Fibroblast of villous mesenchyme (primary cell): ENCODE measurements around the gene FAM120AOS. TPM values are rescaled to one million over a fixed set of nuclear protein-coding genes. Genes with fewer than 3 reads are reported as not detected.

Experiments used
- DNase-seq: peaks from one replicate; pipeline ENCODE4 v3.0.0-alpha.2; 2010; ENCODE audit warnings: low read depth
- H3K4me3 ChIP-seq: 2 replicates; pipeline ENCODE4 v1.5.1; 2011; ENCODE audit warnings: low read depth, mild to moderate bottlenecking, low read length
- total RNA-seq: library from RNA; depleted of rRNA; stranded (reverse); fragments of >200 nt; gene quantifications from 2 replicates; pipeline ENCODE4 v1.2.3, GENCODE V29; 2012
- TF ChIP-seq, protein P1 (sequence below): IDR thresholded peaks from 2 replicates; pipeline ENCODE4 v1.5.1; 2012; ENCODE audit warnings: low read depth, mild to moderate bottlenecking, low read length; ENCODE audit not compliant: insufficient read depth

Gene FAM120AOS
- total RNA-seq, 1 donor = 43.6 TPM

DNA sequence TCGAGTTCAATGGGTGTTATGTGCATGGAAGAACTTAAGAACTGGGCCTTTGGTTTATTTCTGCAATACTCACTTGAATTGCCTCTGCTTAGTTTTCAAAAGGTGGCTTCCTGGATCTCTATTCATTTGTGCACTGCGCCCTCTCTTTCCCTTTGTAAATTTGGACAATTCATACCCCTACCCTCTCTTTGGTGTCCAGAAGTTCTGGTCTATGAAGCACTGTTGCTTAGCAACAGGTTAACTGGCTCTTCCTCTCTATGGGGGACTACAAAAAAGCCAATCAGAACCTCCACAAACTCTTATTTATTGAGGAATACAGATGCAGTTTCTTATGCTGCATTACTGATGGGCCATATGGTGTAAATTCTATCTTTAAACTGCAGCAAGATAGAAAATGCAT lies 15.4 kb downstream of the FAM120AOS start:
- DNase-seq = no peak
- no peak overlapping the region for H3K4me3 ChIP-seq
- TF ChIP-seq, protein P1, sequence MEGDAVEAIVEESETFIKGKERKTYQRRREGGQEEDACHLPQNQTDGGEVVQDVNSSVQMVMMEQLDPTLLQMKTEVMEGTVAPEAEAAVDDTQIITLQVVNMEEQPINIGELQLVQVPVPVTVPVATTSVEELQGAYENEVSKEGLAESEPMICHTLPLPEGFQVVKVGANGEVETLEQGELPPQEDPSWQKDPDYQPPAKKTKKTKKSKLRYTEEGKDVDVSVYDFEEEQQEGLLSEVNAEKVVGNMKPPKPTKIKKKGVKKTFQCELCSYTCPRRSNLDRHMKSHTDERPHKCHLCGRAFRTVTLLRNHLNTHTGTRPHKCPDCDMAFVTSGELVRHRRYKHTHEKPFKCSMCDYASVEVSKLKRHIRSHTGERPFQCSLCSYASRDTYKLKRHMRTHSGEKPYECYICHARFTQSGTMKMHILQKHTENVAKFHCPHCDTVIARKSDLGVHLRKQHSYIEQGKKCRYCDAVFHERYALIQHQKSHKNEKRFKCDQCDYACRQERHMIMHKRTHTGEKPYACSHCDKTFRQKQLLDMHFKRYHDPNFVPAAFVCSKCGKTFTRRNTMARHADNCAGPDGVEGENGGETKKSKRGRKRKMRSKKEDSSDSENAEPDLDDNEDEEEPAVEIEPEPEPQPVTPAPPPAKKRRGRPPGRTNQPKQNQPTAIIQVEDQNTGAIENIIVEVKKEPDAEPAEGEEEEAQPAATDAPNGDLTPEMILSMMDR = no peak

DNA sequence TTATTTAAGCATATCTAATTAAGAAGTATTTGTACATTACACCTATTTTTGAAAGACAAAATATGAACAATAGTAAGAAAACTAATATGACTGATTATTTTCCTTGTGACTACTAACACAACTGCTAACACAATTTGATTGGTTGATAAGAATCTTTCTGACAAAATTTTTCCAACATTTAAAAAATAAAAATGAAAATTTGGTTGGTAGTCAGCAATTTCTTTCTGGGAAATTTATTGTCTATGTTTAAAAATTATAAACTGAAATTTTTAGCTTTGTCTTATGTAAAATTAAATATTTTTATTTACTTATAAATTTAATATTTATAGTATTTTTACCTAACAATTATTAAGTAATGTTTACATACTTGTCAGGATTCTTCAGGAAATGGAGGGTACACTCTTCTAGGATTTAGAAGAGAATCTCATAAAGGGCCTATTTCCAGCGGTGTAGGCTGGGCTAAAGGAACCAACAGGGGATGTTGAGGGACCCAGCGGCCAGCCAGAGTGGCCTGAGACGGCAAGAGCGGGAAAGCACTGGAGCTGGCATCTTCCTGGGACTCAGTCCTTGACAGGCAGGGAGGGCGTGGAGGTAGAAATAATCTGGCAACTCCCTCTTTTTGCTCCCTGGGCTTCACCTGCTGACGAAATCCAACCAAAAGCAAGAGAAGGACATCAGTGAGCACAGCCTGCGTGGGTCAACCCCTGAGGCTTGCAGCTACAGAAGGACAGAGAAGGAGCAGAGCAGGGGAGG lies 16.6 kb downstream of the FAM120AOS start:
- DNase-seq = no peak
- TF ChIP-seq, protein P1 = no peak
- no peak overlapping the region for H3K4me3 ChIP-seq

DNA sequence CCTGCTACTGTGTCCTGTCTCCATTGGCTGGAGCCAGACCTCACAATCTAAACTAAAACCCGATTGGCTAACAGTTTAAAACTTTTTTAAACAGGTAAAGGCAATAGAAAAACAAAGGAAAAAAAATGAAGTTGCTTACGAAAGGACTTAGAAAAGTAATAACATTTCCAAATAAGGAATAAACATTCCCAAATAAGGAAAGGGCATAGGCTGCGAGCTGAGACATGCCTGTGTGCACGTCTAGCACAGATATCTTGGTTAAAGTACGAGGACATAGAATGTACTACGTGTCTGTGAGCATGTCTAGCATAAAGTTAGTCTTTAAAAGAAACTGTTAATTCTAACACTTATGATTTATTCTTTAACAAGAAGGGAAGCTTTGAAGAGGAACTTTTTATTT lies 17.2 kb downstream of the FAM120AOS start:
- DNase-seq = no peak
- TF ChIP-seq, protein P1 = no peak
- no peak overlapping the region for H3K4me3 ChIP-seq

DNA sequence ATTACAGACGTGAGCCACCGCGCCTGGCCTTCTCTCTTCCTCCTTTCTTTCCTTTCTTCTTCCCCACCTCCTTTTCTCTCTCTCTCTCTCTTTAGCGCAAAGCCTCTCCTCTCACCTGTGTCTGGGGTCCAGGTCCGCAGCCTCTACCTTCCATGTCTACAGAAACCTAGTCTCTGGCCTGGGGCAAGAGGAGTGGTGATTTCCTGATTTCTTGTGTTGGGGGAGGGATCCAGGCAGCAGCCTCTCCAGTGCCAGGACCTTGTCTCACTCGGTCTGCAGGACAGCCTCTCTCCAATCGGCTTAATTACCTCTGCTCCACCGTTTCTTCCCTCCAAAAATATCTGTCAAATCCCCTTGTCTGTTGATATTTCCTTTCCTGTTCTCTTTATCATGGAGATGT lies 18.0 kb downstream of the FAM120AOS start:
- H3K4me3 ChIP-seq = no peak overlapping the region
- DNase-seq = no peak
- TF ChIP-seq, protein P1 = no peak

DNA sequence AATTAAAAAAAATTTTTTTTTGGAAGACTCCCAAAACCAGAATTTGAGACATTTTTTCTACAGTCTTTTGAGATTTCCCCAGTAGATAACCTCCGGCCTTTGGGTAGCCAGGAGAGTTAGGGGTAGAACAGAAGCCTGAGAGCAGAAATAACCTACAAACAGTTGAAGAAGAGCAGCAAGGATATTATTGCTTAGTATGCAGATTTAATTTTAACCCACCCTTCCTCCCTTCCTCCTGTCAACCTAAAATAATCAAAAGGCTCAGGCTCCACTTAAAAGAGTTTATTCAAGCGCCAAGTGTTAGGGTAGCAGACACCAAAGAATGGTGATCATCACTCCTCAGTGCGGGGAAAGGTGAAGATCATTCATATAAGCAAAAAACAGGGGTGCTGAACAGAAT lies 19.3 kb downstream of the FAM120AOS start:
- no peak overlapping the region for H3K4me3 ChIP-seq
- no peak for DNase-seq
- TF ChIP-seq, protein P1 = no peak

DNA sequence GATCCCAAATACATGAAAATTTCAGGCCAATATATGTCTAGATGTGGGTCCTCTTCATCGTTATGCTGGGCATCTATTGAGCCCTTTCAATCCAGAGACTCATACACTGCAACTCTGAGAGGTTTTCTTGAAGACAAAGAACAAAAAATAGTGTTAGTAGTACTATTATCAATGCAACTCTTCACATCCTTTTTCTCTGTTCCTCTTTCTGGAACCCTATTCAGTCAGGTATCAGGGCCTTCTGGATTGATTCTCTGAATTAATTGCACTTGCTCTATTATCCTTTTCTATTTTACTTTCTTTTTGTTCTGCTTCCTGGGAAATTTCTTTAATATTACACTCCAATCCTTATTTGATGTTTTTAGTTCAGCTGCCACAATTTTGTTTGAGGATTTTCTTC lies 20.4 kb downstream of the FAM120AOS start:
- no peak for DNase-seq
- TF ChIP-seq, protein P1 = no peak
- no peak overlapping the region for H3K4me3 ChIP-seq

DNA sequence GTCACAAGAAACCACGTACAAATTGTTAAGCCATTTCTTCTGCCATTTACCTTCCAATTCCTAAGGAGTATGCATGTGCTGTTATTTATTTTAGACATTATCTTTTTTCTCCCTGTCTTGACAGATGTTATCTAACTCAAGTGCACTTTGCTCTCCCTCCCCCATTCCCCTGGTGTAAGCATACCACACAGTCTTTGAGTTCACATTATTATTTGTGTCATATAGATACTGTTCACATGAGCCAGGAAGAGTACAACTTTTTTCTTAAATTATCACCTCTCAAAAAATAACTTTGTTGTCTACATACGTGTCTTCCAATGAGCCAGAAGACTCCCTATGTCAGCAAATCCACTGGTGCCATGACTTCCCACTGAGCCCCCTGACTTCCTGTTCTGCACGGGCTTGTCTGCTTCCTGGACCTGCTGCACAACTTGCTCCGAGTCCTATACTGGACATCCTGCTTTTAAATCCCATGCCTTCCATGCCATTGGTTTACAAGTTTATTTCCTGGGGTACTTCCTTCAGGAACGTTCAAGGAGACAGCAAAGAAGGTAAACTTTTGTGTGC lies 21.8 kb downstream of the FAM120AOS start:
- TF ChIP-seq, protein P1 = no peak
- H3K4me3 ChIP-seq = no peak overlapping the region
- no peak for DNase-seq
